HUES6 (cell line): ENCODE measurements around the gene NIPA2.

Experiments
- H3K27ac ChIP-seq: 2 replicates; pipeline ENCODE4 v1.7.0; 2013; ENCODE audit warnings: low read depth, mild to moderate bottlenecking, low read length, inconsistent platforms
- H3K27me3 ChIP-seq: 2 replicates; pipeline ENCODE4 v1.6.1; 2013; ENCODE audit warnings: low read length; ENCODE audit not compliant: control insufficient read depth, insufficient read depth
- H3K36me3 ChIP-seq: 2 replicates; pipeline ENCODE4 v1.6.1; 2013; ENCODE audit warnings: low read length; ENCODE audit not compliant: control insufficient read depth, insufficient read depth
- H3K4me1 ChIP-seq: 2 replicates; pipeline ENCODE4 v1.6.1; 2013; ENCODE audit warnings: low read length; ENCODE audit not compliant: control insufficient read depth, insufficient read depth
- H3K4me3 ChIP-seq: 2 replicates; pipeline ENCODE4 v1.5.1; 2013; ENCODE audit warnings: low read depth, low read length
- H3K9ac ChIP-seq: one replicate; pipeline ENCODE4 v1.6.1; 2013; ENCODE audit warnings: mild to moderate bottlenecking, low read length
- H3K9me3 ChIP-seq: 2 replicates; pipeline ENCODE4 v1.6.1; 2013; ENCODE audit warnings: low read depth, low read length; ENCODE audit not compliant: control insufficient read depth, insufficient read depth

Gene NIPA2

GRCh38 chr15:22889146-22889818, 50.8 kb downstream of the NIPA2 start:
- Histone ChIP-seq H3K27me3 (no peaks in the 10 kb centered on the region), H3K9me3 (no peaks in the 10 kb centered on the region), H3K4me3 (no peak overlapping the region), H3K4me1 (no peaks in the 10 kb centered on the region), H3K27ac (no peak overlapping the region), H3K9ac (no peak overlapping the region), H3K36me3 (peaks cover 42% of the 10 kb centered on the region)

- no peak overlapping the region for H3K27ac ChIP-seq
- H3K9me3 ChIP-seq: no peaks in the 10 kb centered on the region
- peaks cover 42% of the 10 kb centered on the region for H3K36me3 ChIP-seq
- H3K9ac ChIP-seq: no peak overlapping the region
- no peaks in the 10 kb centered on the region for H3K4me1 ChIP-seq
- H3K27me3 ChIP-seq: no peaks in the 10 kb centered on the region
- no peak overlapping the region for H3K4me3 ChIP-seq
Observed at GRCh38 chr15:22890296-22890695, 51.8 kb downstream of the NIPA2 start.

- no peak overlapping the region for H3K27ac ChIP-seq
- H3K9ac ChIP-seq: no peak overlapping the region
- no peak overlapping the region for H3K4me3 ChIP-seq
- H3K9me3 ChIP-seq: no peaks in the 10 kb centered on the region
- no peaks in the 10 kb centered on the region for H3K27me3 ChIP-seq
- no peaks in the 10 kb centered on the region for H3K4me1 ChIP-seq
- peaks cover 43% of the 10 kb centered on the region for H3K36me3 ChIP-seq
Observed at GRCh38 chr15:22891426-22892210, 53.2 kb downstream of the NIPA2 start.

- Histone ChIP-seq H3K4me3 (no peak overlapping the region), H3K9ac (no peak overlapping the region)
Observed at GRCh38 chr15:22892333-22892732, 53.9 kb downstream of the NIPA2 start.

GRCh38 chr15:22893081-22893480, 54.6 kb downstream of the NIPA2 start:
- Histone ChIP-seq H3K9me3 (no peaks in the 10 kb centered on the region), H3K4me1 (no peaks in the 10 kb centered on the region), H3K36me3 (peaks cover 33% of the 10 kb centered on the region), H3K27ac (no peak overlapping the region), H3K9ac (no peak overlapping the region), H3K4me3 (no peak overlapping the region), H3K27me3 (no peaks in the 10 kb centered on the region)

More at GRCh38 chr15:22892333-22892732, 53.9 kb downstream of the NIPA2 start:
- Histone ChIP-seq H3K9me3 (no peaks in the 10 kb centered on the region), H3K27me3 (no peaks in the 10 kb centered on the region), H3K36me3 (peaks cover 40% of the 10 kb centered on the region), H3K4me1 (no peaks in the 10 kb centered on the region), H3K27ac (no peak overlapping the region)

- no peak overlapping the region for H3K9ac ChIP-seq
- H3K27me3 ChIP-seq: no peaks in the 10 kb centered on the region
- peaks cover 32% of the 10 kb centered on the region for H3K36me3 ChIP-seq
- H3K27ac ChIP-seq: no peak overlapping the region
- no peaks in the 10 kb centered on the region for H3K4me1 ChIP-seq
- H3K4me3 ChIP-seq: no peak overlapping the region
- H3K9me3 ChIP-seq: no peaks in the 10 kb centered on the region
Observed at GRCh38 chr15:22893881-22894280, 55.4 kb downstream of the NIPA2 start.

- H3K36me3 ChIP-seq: peaks cover 42% of the 10 kb centered on the region
- H3K9me3 ChIP-seq: peaks cover 3% of the 10 kb centered on the region; the same call in 1 of the 2 replicates
- no peak overlapping the region for H3K4me3 ChIP-seq
- H3K9ac ChIP-seq: no peak overlapping the region
- H3K27ac ChIP-seq: no peak overlapping the region
- H3K4me1 ChIP-seq: no peaks in the 10 kb centered on the region
- H3K27me3 ChIP-seq: no peaks in the 10 kb centered on the region
Observed at GRCh38 chr15:22895465-22896190, 57.2 kb downstream of the NIPA2 start.

- Histone ChIP-seq H3K36me3 (peaks cover 53% of the 10 kb centered on the region), H3K9me3 (peaks cover 3% of the 10 kb centered on the region; the same call in 1 of the 2 replicates), H3K27ac (no peak overlapping the region)
Observed at GRCh38 chr15:22902046-22902445, 63.6 kb downstream of the NIPA2 start.

GRCh38 chr15:22902578-22902977, 64.1 kb downstream of the NIPA2 start:
- Histone ChIP-seq H3K4me1 (no peaks in the 10 kb centered on the region), H3K9ac (no peak overlapping the region), H3K9me3 (peaks cover 3% of the 10 kb centered on the region; the same call in 1 of the 2 replicates), H3K27ac (no peak overlapping the region), H3K27me3 (no peaks in the 10 kb centered on the region), H3K4me3 (no peak overlapping the region), H3K36me3 (peaks cover 58% of the 10 kb centered on the region)

More at GRCh38 chr15:22902046-22902445, 63.6 kb downstream of the NIPA2 start:
- no peaks in the 10 kb centered on the region for H3K27me3 ChIP-seq
- no peak overlapping the region for H3K4me3 ChIP-seq
- no peaks in the 10 kb centered on the region for H3K4me1 ChIP-seq
- H3K9ac ChIP-seq: no peak overlapping the region

- Histone ChIP-seq H3K27ac (no peak overlapping the region), H3K9ac (no peak overlapping the region), H3K4me3 (no peak overlapping the region), H3K27me3 (no peaks in the 10 kb centered on the region), H3K4me1 (no peaks in the 10 kb centered on the region), H3K36me3 (peaks cover 62% of the 10 kb centered on the region), H3K9me3 (peaks cover 3% of the 10 kb centered on the region; the same call in 1 of the 2 replicates)
Observed at GRCh38 chr15:22902981-22903380, 64.5 kb downstream of the NIPA2 start.

GRCh38 chr15:22903427-22903826, 65.0 kb downstream of the NIPA2 start:
- Histone ChIP-seq H3K4me1 (no peaks in the 10 kb centered on the region), H3K9ac (no peak overlapping the region), H3K27ac (no peak overlapping the region), H3K36me3 (peaks cover 65% of the 10 kb centered on the region), H3K9me3 (peaks cover 3% of the 10 kb centered on the region; the same call in 1 of the 2 replicates), H3K4me3 (no peak overlapping the region), H3K27me3 (no peaks in the 10 kb centered on the region)
